IPS-NIHi7 (cell line): ENCODE data around the gene DNAH10.

Source experiments
- DNase-seq: peaks from one replicate; pipeline ENCODE4 v3.0.0; 2012; ENCODE audit warnings: mixed read lengths; ENCODE audit errors: extremely low spot score

The DNAH10 gene

GRCh38 chr12:123882161-123882705 is 120.1 kb downstream of the DNAH10 start:
- no peak for DNase-seq

GRCh38 chr12:123886258-123886657 is 124.2 kb downstream of the DNAH10 start:
- DNase-seq = no peak

GRCh38 chr12:123886931-123887582 is 125.0 kb downstream of the DNAH10 start:
- no peak for DNase-seq

GRCh38 chr12:123888989-123889388 is 126.9 kb downstream of the DNAH10 start:
- DNase-seq = no peak

- no peak for DNase-seq
These were observed 127.9 kb downstream of the DNAH10 start for GRCh38 chr12:123889848-123890535.

- DNase-seq = no peak
These were observed 128.4 kb downstream of the DNAH10 start for GRCh38 chr12:123890536-123890902.

- no peak for DNase-seq
These were observed 128.9 kb downstream of the DNAH10 start for GRCh38 chr12:123891011-123891410.

GRCh38 chr12:123891516-123892179 is 129.5 kb downstream of the DNAH10 start:
- DNase-seq = no peak

GRCh38 chr12:123892180-123892559 is 130.1 kb downstream of the DNAH10 start:
- no peak for DNase-seq

- DNase-seq = no peak
These were observed 130.8 kb downstream of the DNAH10 start for GRCh38 chr12:123892853-123893252.

- DNase-seq = no peak
These were observed 131.2 kb downstream of the DNAH10 start for GRCh38 chr12:123893276-123893675.

GRCh38 chr12:123894823-123895345 is 132.8 kb downstream of the DNAH10 start:
- DNase-seq = no peak

GRCh38 chr12:123895451-123895850 is 133.3 kb downstream of the DNAH10 start:
- no peak for DNase-seq

GRCh38 chr12:123896767-123897166 is 134.7 kb downstream of the DNAH10 start:
- no peak for DNase-seq

GRCh38 chr12:123897221-123897620 is 135.1 kb downstream of the DNAH10 start:
- no peak for DNase-seq

- DNase-seq = no peak
These were observed 136.6 kb downstream of the DNAH10 start for GRCh38 chr12:123898673-123899072.

- no peak for DNase-seq
These were observed 137.3 kb downstream of the DNAH10 start for GRCh38 chr12:123899368-123899767.

GRCh38 chr12:123900871-123901376 is 138.8 kb downstream of the DNAH10 start:
- peak; percentile 52 for DNase-seq

GRCh38 chr12:123902821-123903220 is 140.7 kb downstream of the DNAH10 start:
- DNase-seq = no peak

GRCh38 chr12:123903301-123904065 is 141.4 kb downstream of the DNAH10 start:
- no peak for DNase-seq

- peak; percentile 67 for DNase-seq
These were observed 143.3 kb downstream of the DNAH10 start for GRCh38 chr12:123905319-123905925.
